HG03439 (cell line): ENCODE measurements around the gene ACTR8.

Source experiments
- ATAC-seq: cut with Tn5 transposase; IDR thresholded peaks from one replicate; pipeline ENCODE4 v1.9.1; 2021; ENCODE audit warnings: mild to moderate bottlenecking, moderate library complexity; ENCODE audit not compliant: unreplicated experiment

Gene ACTR8

DNA sequence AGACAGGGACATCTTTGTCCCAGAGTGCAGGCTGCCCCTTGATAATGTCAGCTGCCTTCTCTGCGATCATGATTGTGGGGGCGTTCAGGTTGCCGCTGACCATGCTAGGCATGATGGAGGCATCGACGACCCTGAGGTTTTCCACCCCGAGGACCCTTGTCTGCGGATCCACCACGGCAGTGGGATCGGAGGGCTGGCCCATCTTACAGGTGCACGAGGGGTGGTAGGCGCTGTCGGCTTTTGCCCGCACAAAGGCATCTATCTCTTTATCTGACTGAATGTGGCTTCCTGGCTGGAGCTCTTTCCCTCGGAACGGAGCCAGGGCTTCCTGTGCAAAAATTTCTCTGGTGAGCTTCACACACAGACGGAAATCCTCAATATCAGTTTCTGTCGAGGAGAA lies 64.1 kb downstream of the ACTR8 start:
- no peak for ATAC-seq

DNA sequence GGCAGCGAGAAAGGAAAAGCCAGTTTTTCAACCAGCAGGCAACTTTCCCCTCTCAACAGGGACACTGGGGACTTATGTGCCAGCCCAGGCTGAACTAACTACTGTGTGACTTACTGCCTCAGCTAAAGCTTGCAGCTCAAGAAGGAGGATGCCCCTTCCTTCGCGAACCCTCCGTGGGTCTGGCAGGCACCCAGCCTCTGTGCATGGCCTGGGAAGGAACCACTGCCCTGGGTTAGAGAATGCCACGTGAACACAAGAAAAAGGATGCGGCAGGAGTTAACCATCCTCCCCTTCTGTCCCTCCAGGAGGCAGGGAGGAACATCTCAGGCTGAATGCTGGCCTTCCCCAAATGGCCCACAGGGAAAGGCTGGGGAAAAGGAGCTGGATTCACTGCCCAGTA lies 64.7 kb downstream of the ACTR8 start:
- ATAC-seq = no peak
